HepG2 (cell line): Measurements from ENCODE around the gene SQOR. TPM values are rescaled to one million over a fixed set of nuclear protein-coding genes. Genes with fewer than 3 reads are reported as not detected.

Experiments used
- CEBPG ChIP-seq: IDR thresholded peaks from 2 replicates; pipeline ENCODE4 v1.6.1; 2016
- GFI1 ChIP-seq: sonication (generic); formaldehyde crosslinking; IDR thresholded peaks from 2 replicates; pipeline ENCODE4 v1.5.0; 2020; ENCODE audit warnings: missing genetic modification reagents, mild to moderate bottlenecking, borderline replicate concordance
- LBX2 ChIP-seq: sonication (generic); formaldehyde crosslinking; IDR thresholded peaks from 2 replicates; pipeline ENCODE4 v1.5.0; 2020; ENCODE audit warnings: missing genetic modification reagents, mild to moderate bottlenecking, borderline replicate concordance
- POLR2AphosphoS5 ChIP-seq: IDR thresholded peaks from 2 replicates; pipeline ENCODE4 v1.6.1; 2012; ENCODE audit warnings: low read depth, low read length
- TBL1XR1 ChIP-seq: fragments of 150-350 bp; IDR thresholded peaks from 2 replicates; pipeline ENCODE4 v1.6.1; 2014; ENCODE audit warnings: borderline replicate concordance, low read length; ENCODE audit not compliant: partially characterized antibody
- TFAP4 ChIP-seq: sonication (generic); IDR thresholded peaks from 2 replicates; pipeline ENCODE4 v1.6.1; 2016; ENCODE audit warnings: low read depth, borderline replicate concordance
- THAP9 ChIP-seq: sonication (generic); formaldehyde crosslinking; IDR thresholded peaks from 2 replicates; pipeline ENCODE4; 2020; ENCODE audit warnings: missing genetic modification reagents, mild to moderate bottlenecking, borderline replicate concordance
- TIGD3 ChIP-seq: sonication (generic); formaldehyde crosslinking; IDR thresholded peaks from 2 replicates; pipeline ENCODE4 v1.5.1; 2020; ENCODE audit warnings: mild to moderate bottlenecking, missing genetic modification reagents, borderline replicate concordance
- ZFP36 ChIP-seq: fragments of 150-350 bp; IDR thresholded peaks from 2 replicates; pipeline ENCODE4 v1.6.1; 2018; ENCODE audit warnings: borderline replicate concordance, low read length, low read depth; ENCODE audit not compliant: partially characterized antibody
- ZNF275 ChIP-seq: sonication (generic); formaldehyde crosslinking; IDR thresholded peaks from 2 replicates; pipeline ENCODE4 v1.8.0; 2022; ENCODE audit warnings: missing genetic modification reagents, mild to moderate bottlenecking, inconsistent platforms, borderline replicate concordance
- ZNF280D ChIP-seq: sonication (generic); formaldehyde crosslinking; IDR thresholded peaks from 2 replicates; pipeline ENCODE4 v1.5.1; 2020; ENCODE audit warnings: mild to moderate bottlenecking, missing genetic modification reagents
- ZNF367 ChIP-seq: sonication (generic); formaldehyde crosslinking; IDR thresholded peaks from 2 replicates; pipeline ENCODE4 v1.4.0; 2020; ENCODE audit warnings: missing genetic modification reagents, borderline replicate concordance
- ZNF512 ChIP-seq: sonication (generic); formaldehyde crosslinking; IDR thresholded peaks from 2 replicates; pipeline ENCODE4 v1.4.0; 2020; ENCODE audit warnings: mild to moderate bottlenecking, missing genetic modification reagents
- ZNF562 ChIP-seq: sonication (generic); formaldehyde crosslinking; IDR thresholded peaks from 2 replicates; pipeline ENCODE4 v1.8.0; 2022; ENCODE audit warnings: missing genetic modification reagents, borderline replicate concordance
- ZNF564 ChIP-seq: sonication (generic); formaldehyde crosslinking; IDR thresholded peaks from 2 replicates; pipeline ENCODE4 v1.8.1; 2023; ENCODE audit warnings: mild to moderate bottlenecking, missing genetic modification reagents
- polyA plus RNA-seq, 8 experiments: library from polyadenylated mRNA; depleted of rRNA in 3 of 8; stranded (reverse) in 7 of 8; unstranded in 1 of 8; fragments of >200 nt; fragmentation: Illumina TruSeq in 4 of 8; extraction: Trizol in 4 of 8; gene quantifications; 2 replicates each; pipeline versions ENCODE4 v1.2.1 to v1.2.3, GENCODE V29; 2011 to 2016; ENCODE audit warnings: low read depth in 4 of 8, missing spikeins in 1 of 8, mixed read lengths in 1 of 8; ENCODE audit not compliant: insufficient read depth in 1 of 8
- total RNA-seq, 5 experiments: library from RNA; depleted of rRNA; stranded (reverse); fragments of >200 nt; fragmentation: Illumina TruSeq; extraction: Trizol; gene quantifications; 2 replicates each; pipeline ENCODE4 v1.2.3, GENCODE V29; 2016; ENCODE audit warnings: low read depth in 1 of 5

The SQOR gene
- total and polyA plus RNA-seq, 2 of the 13 experiments (the other 11 are each of a cell fraction or from before 2014, with no cell fraction given), result 19.3 to 19.4 TPM

GRCh38 chr15:45634432-45635190 lies at the start of gene SQOR (continued):
- TF ChIP-seq CEBPG (CRISPR knock-in tag), result peak; percentile 45; the same call in 1 of the 2 replicates
- peak; percentile 57; the same call in 1 of the 2 replicates for TF ChIP-seq TFAP4
- TF ChIP-seq ZNF564 (CRISPR knock-in tag), result no peak; the same call in 1 of the 2 replicates
- no peak for TF ChIP-seq TIGD3 (CRISPR knock-in tag)
- no peak for TF ChIP-seq TBL1XR1
- no peak for TF ChIP-seq ZNF562 (CRISPR knock-in tag)
- TF ChIP-seq THAP9 (CRISPR knock-in tag), result peak; percentile 64
- peak; percentile 56; the same call in 1 of the 2 replicates for TF ChIP-seq ZNF280D (CRISPR knock-in tag)
- TF ChIP-seq POLR2AphosphoS5, result peak; percentile 66
- no peak for TF ChIP-seq ZFP36
- TF ChIP-seq GFI1, result no peak
- TF ChIP-seq ZNF512, result no peak
- 0 out of 2 replicates have a peak, but pooled peaks have one; percentile 60 for TF ChIP-seq LBX2 (CRISPR knock-in tag)
- no peak; the same call in 1 of the 2 replicates for TF ChIP-seq ZNF367 (CRISPR knock-in tag)
- TF ChIP-seq ZNF275 (CRISPR knock-in tag), result no peak
